Natural killer cell (primary cell): ENCODE measurements around the gene STMP1. TPM values are rescaled to one million over a fixed set of nuclear protein-coding genes. Genes with fewer than 3 reads are reported as not detected.

ENCODE experiments used
- ATAC-seq, 3 donors: fragments of 150-1000 bp in 2 of 3; fragments of 200-7000 bp in 1 of 3; cut with Tn5 transposase; 1 replicate in 1 of 3; 2 replicates in 2 of 3; pipeline ENCODE4 v1.10.0; 2021; ENCODE audit warnings: mild to moderate bottlenecking in 2 of 3, moderate library complexity in 2 of 3
- DNase-seq, 2 donors: peaks; one replicate each; pipeline versions ENCODE4 v3.0.0 to v3.0.0-alpha.2; 2013 to 2021; ENCODE audit warnings: mixed read lengths in 1 of 2
- H3K27ac ChIP-seq: one replicate; pipeline ENCODE4 v1.5.1; 2013; ENCODE audit warnings: mild to moderate bottlenecking, low read length
- H3K27me3 ChIP-seq: one replicate; pipeline ENCODE4 v1.6.1; 2013; ENCODE audit warnings: low read length; ENCODE audit not compliant: control insufficient read depth, insufficient read depth
- H3K36me3 ChIP-seq: one replicate; pipeline ENCODE4 v1.6.1; 2013; ENCODE audit warnings: low read length; ENCODE audit not compliant: control insufficient read depth, insufficient read depth
- H3K4me1 ChIP-seq: one replicate; pipeline ENCODE4 v1.6.1; 2013; ENCODE audit warnings: low read length; ENCODE audit not compliant: control insufficient read depth, insufficient read depth
- H3K4me3 ChIP-seq: one replicate; pipeline ENCODE4 v1.5.1; 2013; ENCODE audit warnings: low read length
- H3K9me3 ChIP-seq: one replicate; pipeline ENCODE4 v1.6.1; 2013; ENCODE audit warnings: low read length; ENCODE audit not compliant: control insufficient read depth, insufficient read depth
- H3K27ac Mint-ChIP-seq, 2 donors: one replicate each; pipeline ENCODE4 v1.8.0; 2022; ENCODE audit warnings: mild to moderate bottlenecking in 2 of 2, mixed read lengths in 2 of 2, moderate library complexity in 1 of 2
- H3K27me3 Mint-ChIP-seq, 2 donors: one replicate each; pipeline ENCODE4 v1.8.0; 2022; ENCODE audit warnings: low read depth in 2 of 2, mixed read lengths in 2 of 2
- H3K36me3 Mint-ChIP-seq: one replicate; pipeline ENCODE4 v1.8.0; 2022; ENCODE audit warnings: mixed read lengths
- H3K4me1 Mint-ChIP-seq, 2 donors: one replicate each; pipeline ENCODE4 v1.8.0; 2022; ENCODE audit warnings: mixed read lengths in 2 of 2
- H3K4me3 Mint-ChIP-seq: one replicate; pipeline ENCODE4 v1.8.0; 2022; ENCODE audit warnings: mild to moderate bottlenecking, moderate library complexity, mixed read lengths
- H3K9me3 Mint-ChIP-seq, 2 donors: one replicate each; pipeline ENCODE4 v1.8.0; 2022; ENCODE audit warnings: mixed read lengths in 2 of 2
- WGBS: methylation state at CpG from one replicate; pipeline ENCODE4 v1.1.7; 2013; ENCODE audit warnings: missing lambda C conversion rate; ENCODE audit not compliant: insufficient coverage; 5-methylcytosine and 5-hydroxymethylcytosine counted together
- intact Hi-C: fragments of 100-400 bp; cut with micrococcal nuclease; formaldehyde crosslinking; loops from one replicate; pipeline ENCODE4 v1.14.2; 2022
- total RNA-seq, 4 donors: library from RNA; stranded (reverse); fragments of 120-200 nt in 1 of 4; gene quantifications; one replicate each; pipeline versions ENCODE4 v1.2.3 to v1.2.4, GENCODE V29; 2013 to 2022
- TF ChIP-seq, protein P1 (sequence below): fragments of 200-600 bp; IDR thresholded peaks from one replicate; pipeline ENCODE4 v1.8.0; 2022; ENCODE audit warnings: antibody characterized with exemption

STMP1 gene
- total RNA-seq, 3 donors from 2014 or later (not counting 1 experiment from before 2014, with no cell fraction given), result 19.4 to 25.8 (median 22.3) TPM

DNA sequence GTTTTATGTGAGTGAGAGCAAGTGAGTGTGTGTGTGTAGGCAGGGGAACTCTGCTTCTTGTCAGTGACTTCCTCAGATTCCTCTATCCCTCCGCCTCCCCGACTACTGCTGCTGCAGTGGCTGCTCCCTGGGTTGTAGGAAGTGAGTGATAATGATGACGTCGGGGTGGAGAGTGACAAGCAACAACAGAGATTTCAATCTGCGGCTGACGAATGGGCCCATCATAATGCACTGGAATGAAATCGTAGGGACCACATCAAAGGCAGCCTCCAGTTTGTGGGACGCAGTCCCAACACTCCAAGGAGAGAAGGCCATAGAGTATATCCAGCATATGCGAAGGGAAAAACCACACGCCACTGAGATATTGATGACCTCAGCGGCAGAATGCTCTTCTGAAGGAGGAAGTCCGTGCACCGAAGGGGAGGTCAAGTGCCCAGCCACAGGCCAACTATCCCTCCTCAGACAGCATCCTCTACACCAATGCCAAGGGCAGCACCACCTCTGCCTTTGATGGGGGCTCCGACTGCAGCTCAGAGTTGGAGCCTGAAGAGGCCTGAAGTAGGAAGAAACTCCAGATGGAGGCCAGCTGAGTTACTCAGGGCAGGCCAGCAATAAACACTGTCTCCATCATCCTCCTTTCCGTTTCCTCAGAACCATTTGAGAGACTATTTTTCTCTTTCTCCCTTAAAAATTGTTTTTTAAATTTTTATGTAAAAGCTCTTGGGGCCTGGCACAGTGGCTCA is 11.3 kb upstream of the STMP1 start:
- ATAC-seq (peak in 1 of 3 donors; percentile 82), DNase-seq (no peak)
- 82% methylated on average over 13 of the region's 15 CpGs for WGBS
- Mint-ChIP-seq H3K27me3 (no peaks in the 10 kb centered on the region), H3K36me3 (peaks cover 5% of the 10 kb centered on the region), H3K4me3 (no peak overlapping the region), H3K4me1 (no peaks in the 10 kb centered on the region), H3K27ac (no peak overlapping the region), H3K9me3 (no peaks in the 10 kb centered on the region)
- Histone ChIP-seq H3K36me3 (peaks cover 23% of the 10 kb centered on the region), H3K27me3 (no peaks in the 10 kb centered on the region), H3K9me3 (no peaks in the 10 kb centered on the region), H3K4me3 (no peak overlapping the region), H3K4me1 (no peaks in the 10 kb centered on the region), H3K27ac (no peak overlapping the region)
- TF ChIP-seq, protein P1, sequence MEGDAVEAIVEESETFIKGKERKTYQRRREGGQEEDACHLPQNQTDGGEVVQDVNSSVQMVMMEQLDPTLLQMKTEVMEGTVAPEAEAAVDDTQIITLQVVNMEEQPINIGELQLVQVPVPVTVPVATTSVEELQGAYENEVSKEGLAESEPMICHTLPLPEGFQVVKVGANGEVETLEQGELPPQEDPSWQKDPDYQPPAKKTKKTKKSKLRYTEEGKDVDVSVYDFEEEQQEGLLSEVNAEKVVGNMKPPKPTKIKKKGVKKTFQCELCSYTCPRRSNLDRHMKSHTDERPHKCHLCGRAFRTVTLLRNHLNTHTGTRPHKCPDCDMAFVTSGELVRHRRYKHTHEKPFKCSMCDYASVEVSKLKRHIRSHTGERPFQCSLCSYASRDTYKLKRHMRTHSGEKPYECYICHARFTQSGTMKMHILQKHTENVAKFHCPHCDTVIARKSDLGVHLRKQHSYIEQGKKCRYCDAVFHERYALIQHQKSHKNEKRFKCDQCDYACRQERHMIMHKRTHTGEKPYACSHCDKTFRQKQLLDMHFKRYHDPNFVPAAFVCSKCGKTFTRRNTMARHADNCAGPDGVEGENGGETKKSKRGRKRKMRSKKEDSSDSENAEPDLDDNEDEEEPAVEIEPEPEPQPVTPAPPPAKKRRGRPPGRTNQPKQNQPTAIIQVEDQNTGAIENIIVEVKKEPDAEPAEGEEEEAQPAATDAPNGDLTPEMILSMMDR, result no peak
- intact Hi-C loops, result no loop called here

DNA sequence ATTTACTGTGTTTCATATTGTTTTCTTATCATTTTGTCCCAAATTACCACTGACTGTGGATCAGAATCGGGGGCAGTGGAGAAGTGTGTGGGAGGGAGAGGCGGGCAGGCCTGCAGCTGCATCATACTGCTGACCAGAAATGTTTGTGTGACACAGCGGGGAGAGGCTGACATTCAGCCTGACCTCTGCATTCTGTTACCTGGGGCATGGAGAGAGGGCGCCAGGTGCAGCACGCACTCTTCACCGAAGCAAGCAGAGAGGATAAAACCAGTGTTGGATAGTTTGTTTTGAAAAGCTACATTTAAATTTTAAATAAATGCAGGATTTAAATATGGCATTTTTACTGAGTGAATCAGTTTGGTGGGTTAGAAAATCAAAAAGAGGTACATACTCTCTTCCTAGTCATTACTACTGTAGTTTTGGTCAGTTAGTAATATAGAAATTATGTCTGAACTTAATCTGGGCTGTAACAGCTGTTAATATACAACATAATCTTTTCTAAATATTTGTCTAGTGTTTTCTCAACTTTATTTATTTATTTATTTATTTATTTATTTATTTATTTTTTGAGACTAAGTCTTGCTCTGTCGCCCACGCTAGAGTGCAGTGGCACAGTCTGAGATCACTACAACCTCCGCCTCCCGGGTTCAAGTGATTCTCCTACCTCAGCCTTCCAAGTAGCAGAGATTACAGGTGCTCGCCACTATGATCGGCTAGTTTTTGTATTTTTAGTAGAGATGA is 8.8 kb upstream of the STMP1 start:
- Mint-ChIP-seq H3K4me1 (no peaks in the 10 kb centered on the region), H3K27me3 (no peaks in the 10 kb centered on the region), H3K4me3 (no peak overlapping the region), H3K27ac (no peak overlapping the region), H3K36me3 (no peaks in the 10 kb centered on the region), H3K9me3 (no peaks in the 10 kb centered on the region)
- TF ChIP-seq, protein P1, result no peak
- no peak overlapping the region for H3K4me3 ChIP-seq
- no peaks in the 10 kb centered on the region for H3K9me3 ChIP-seq
- ATAC-seq (no peak), DNase-seq (no peak)
- no peak overlapping the region for H3K27ac ChIP-seq
- H3K4me1 ChIP-seq, result no peaks in the 10 kb centered on the region
- no peaks in the 10 kb centered on the region for H3K27me3 ChIP-seq
- peaks cover 4% of the 10 kb centered on the region for H3K36me3 ChIP-seq
- WGBS, result 98% methylated on average over 6 of the region's 12 CpGs
- intact Hi-C loops, result no loop called here

DNA sequence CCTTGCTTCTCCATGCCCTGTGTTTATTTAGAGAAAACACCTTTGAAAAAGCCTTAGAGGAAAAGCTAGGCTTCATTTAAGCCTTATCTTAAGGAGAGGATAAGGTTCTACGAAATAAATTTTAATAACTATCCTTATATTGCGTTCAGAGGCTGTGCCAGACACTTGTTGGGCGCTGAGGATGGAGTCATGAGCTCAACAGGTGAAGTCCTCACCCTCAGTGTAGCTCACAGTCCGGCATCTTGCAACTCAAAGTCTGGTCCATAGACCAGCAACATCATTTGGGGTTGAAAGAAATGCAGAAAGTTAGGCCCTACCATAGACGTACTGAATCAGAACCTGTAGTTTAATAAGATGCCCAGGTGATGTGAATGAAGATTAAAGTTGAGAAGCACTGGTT is 3.8 kb upstream of the STMP1 start:
- Histone ChIP-seq H3K9me3 (no peaks in the 10 kb centered on the region), H3K27ac (no peak overlapping the region), H3K4me3 (no peak overlapping the region), H3K4me1 (peaks cover 17% of the 10 kb centered on the region), H3K36me3 (no peaks in the 10 kb centered on the region), H3K27me3 (no peaks in the 10 kb centered on the region)
- Mint-ChIP-seq H3K27ac (no peak overlapping the region), H3K36me3 (no peaks in the 10 kb centered on the region), H3K27me3 (no peaks in the 10 kb centered on the region), H3K9me3 (no peaks in the 10 kb centered on the region), H3K4me3 (no peak overlapping the region), H3K4me1 (peaks cover 9 to 18% of the 10 kb centered on the region in 2 donors)
- intact Hi-C loops, result no loop called here
- TF ChIP-seq, protein P1, result no peak
- 93% methylated on average over 5 of the region's 5 CpGs for WGBS
- DNase-seq, result no peak
- no peak for ATAC-seq
